ENCODE measurements around the gene NEK1. TPM values are rescaled to one million over a fixed set of nuclear protein-coding genes. Genes with fewer than 3 reads are reported as not detected.

The NEK1 gene
- total and polyA plus RNA-seq, 12 donors: 3.6 to 18.6 (median 15.0) TPM

- H3K4me3 ChIP-seq: no peak overlapping the region
- no peak for TF ChIP-seq CTCF (IDR thresholded peaks at IDR 0.05)
- DNase-seq (no peak), ATAC-seq (no peak)
- H3K4me1 ChIP-seq: peaks cover 0 to 18% (median 7%) of the 10 kb centered on the region in 9 donors
- no peaks in the 10 kb centered on the region for H3K9me3 ChIP-seq
- WGBS, 2 donors: 84 to 89% methylated on average over 1 of the region's 1 CpG
- intact Hi-C loops (cut with DNase I): no loop called here
- H3K36me3 ChIP-seq: peaks cover 0 to 43% (median 0%) of the 10 kb centered on the region in 9 donors
- H3K27me3 ChIP-seq: no peaks in the 10 kb centered on the region
- no peak overlapping the region for H3K27ac ChIP-seq
Observed at GRCh38 chr4:169634975-169635374, 22.6 kb upstream of the NEK1 start.

- Histone ChIP-seq H3K9me3 (no peaks in the 10 kb centered on the region), H3K27ac (no peak overlapping the region), H3K4me3 (no peak overlapping the region), H3K36me3 (peaks cover 0 to 22% (median 0%) of the 10 kb centered on the region in 9 donors), H3K27me3 (no peaks in the 10 kb centered on the region), H3K4me1 (peaks cover 0 to 18% (median 9%) of the 10 kb centered on the region in 9 donors)
- no peak for TF ChIP-seq CTCF (IDR thresholded peaks at IDR 0.05)
- intact Hi-C loops (cut with DNase I): no loop called here
- DNase-seq (no peak), ATAC-seq (no peak)
- WGBS, 2 donors: 92% methylated on average over 11 of the region's 11 CpGs
Observed at GRCh38 chr4:169632896-169633295, 20.5 kb upstream of the NEK1 start.

- H3K27me3 ChIP-seq: no peaks in the 10 kb centered on the region
- ATAC-seq (no peak), DNase-seq (no peak)
- intact Hi-C loops (cut with DNase I): no loop called here
- H3K4me1 ChIP-seq: peaks cover 0 to 46% (median 20%) of the 10 kb centered on the region in 9 donors
- H3K4me3 ChIP-seq: no peak overlapping the region
- no peaks in the 10 kb centered on the region for H3K9me3 ChIP-seq
- TF ChIP-seq CTCF (IDR thresholded peaks at IDR 0.05): no peak
- peak overlapping the region in 2 of 10 donors; percentile 5 to 27 for H3K27ac ChIP-seq
- WGBS, 2 donors: 97 to 98% methylated on average over 3 of the region's 3 CpGs
- no peaks in the 10 kb centered on the region for H3K36me3 ChIP-seq
Observed at GRCh38 chr4:169630069-169630468, 17.7 kb upstream of the NEK1 start.

DNA sequence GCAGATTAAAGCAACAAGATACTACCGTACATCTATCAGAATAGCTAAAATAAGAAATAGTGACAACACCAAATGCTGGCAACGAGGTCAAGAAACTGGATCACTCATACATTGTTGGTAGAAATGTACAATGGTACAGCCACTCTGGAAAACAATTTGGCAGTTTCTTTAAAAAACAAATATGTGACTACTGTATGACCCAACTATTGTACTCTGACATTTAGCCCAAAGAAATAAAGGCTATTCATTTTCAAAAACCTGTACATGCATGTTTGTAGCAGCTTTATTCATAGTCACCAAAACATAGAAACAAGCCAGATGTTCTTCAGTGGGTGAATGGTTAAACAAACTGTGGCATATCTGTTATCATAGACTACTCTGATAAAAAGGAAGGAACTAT lies 16.2 kb upstream of the NEK1 start:
- peaks cover 0 to 48% (median 20%) of the 10 kb centered on the region in 9 donors for H3K4me1 ChIP-seq
- H3K4me3 ChIP-seq: no peak overlapping the region
- WGBS, 2 donors: 50 to 58% methylated on average over 2 of the region's 2 CpGs
- no peaks in the 10 kb centered on the region for H3K9me3 ChIP-seq
- no peaks in the 10 kb centered on the region for H3K27me3 ChIP-seq
- no peak for TF ChIP-seq CTCF (IDR thresholded peaks at IDR 0.05)
- intact Hi-C loops (cut with DNase I): loop anchor here in 1 of 10 donors (5.0 kb wide), 1 partner anchor 34 kb away; no protein-coding TSS in a partner anchor
- H3K36me3 ChIP-seq: no peaks in the 10 kb centered on the region
- H3K27ac ChIP-seq: peak overlapping the region in 6 of 10 donors; percentile 2 to 42 (median 26)
- peak in 1 of 8 donors; percentile 50 for ATAC-seq
- no peak for DNase-seq
